ENCODE measurements around the gene PPP1R3F. TPM values are rescaled to one million over a fixed set of nuclear protein-coding genes. Genes with fewer than 3 reads are reported as not detected.

PPP1R3F gene
- total RNA-seq, 2 experiments from 2014 or later, result 12.7 to 13.2 TPM

DNA sequence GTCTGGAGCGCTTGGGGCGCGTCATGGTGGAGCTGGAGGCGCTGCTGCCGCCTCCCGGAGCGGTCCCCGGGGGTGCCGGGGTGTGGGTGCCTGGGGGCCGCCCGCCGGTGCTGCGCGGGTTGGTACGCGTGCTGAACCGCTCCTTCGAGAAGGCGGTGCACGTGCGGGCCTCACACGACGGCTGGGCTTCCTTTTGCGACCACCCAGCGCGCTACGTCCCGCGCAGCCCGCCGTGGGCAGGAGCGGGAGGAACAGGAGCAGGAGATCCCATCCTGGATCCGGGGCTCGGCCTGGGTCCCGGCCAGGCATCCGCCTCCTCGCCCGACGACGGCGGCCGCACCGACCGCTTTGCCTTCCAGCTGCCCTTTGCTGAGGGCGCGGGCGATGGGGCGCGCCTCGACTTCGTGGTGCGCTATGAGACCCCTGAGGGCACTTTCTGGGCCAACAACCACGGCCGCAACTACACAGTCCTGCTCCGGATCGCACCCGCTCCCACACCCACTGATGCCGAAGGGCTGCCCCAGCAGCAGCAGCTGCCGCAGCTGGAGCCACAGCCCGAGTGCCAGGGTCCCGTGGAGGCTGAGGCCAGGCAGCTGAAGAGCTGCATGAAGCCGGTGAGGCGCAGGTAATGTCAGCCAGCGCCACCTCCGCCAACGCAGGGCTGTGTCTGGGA, 792 bp downstream of the PPP1R3F start:
- H3K4me1 Mint-ChIP-seq, result peaks cover 41% of the 10 kb centered on the region
- POLR2A ChIA-PET, result interaction anchor here (0.8 to 2.2 kb wide), 3 partner anchors 35 to 469 kb away, joined by 3 to 5 read pairs (median 4); partner anchors contain the start of genes CCDC22 and HDAC6

GRCh38 chrX:49271341-49271740, 1.7 kb downstream of the PPP1R3F start:
- Mint-ChIP-seq H3K4me1 (peaks cover 48% of the 10 kb centered on the region), H3K9me3 (no peaks in the 10 kb centered on the region), H3K4me3 (peak overlapping the region; percentile 84), H3K27ac (peak overlapping the region; percentile 85), H3K27me3 (no peaks in the 10 kb centered on the region), H3K36me3 (peaks cover 16% of the 10 kb centered on the region)
- ATAC-seq (ENCODE audit: low read depth), result no peak
- DNase-seq, result no peak
- POLR2A ChIA-PET, result no interaction called here

More for the DNA sequence above, 792 bp downstream of the PPP1R3F start:
- DNase-seq (no peak), ATAC-seq (ENCODE audit: low read depth) (no peak)
- Mint-ChIP-seq H3K27ac (peak overlapping the region; percentile 85), H3K27me3 (no peaks in the 10 kb centered on the region), H3K9me3 (no peaks in the 10 kb centered on the region), H3K36me3 (peaks cover 12% of the 10 kb centered on the region), H3K4me3 (peak overlapping the region; percentile 84)

- Mint-ChIP-seq H3K27ac (peak overlapping the region; percentile 85), H3K27me3 (no peaks in the 10 kb centered on the region), H3K4me3 (peak overlapping the region; percentile 84), H3K36me3 (peaks cover 21% of the 10 kb centered on the region), H3K4me1 (peaks cover 52% of the 10 kb centered on the region), H3K9me3 (no peaks in the 10 kb centered on the region)
- DNase-seq (no peak), ATAC-seq (ENCODE audit: low read depth) (no peak)
- POLR2A ChIA-PET, result interaction anchor here (1.0 to 2.7 kb wide), 6 partner anchors 10 to 106 kb away, joined by 4 to 19 read pairs (median 5); no protein-coding TSS in a partner anchor
Measured at GRCh38 chrX:49272421-49272820, 2.8 kb downstream of the PPP1R3F start.

GRCh38 chrX:49273181-49273727, 3.7 kb downstream of the PPP1R3F start:
- POLR2A ChIA-PET, result interaction anchor here (0.7 to 2.7 kb wide), 9 partner anchors 9 to 106 kb away, joined by 3 to 19 read pairs (median 4); partner anchors contain the start of gene CCDC22
- H3K4me3 Mint-ChIP-seq, result peak overlapping the region; percentile 84

GRCh38 chrX:49276207-49276606, 6.6 kb downstream of the PPP1R3F start:
- H3K27me3 Mint-ChIP-seq, result no peaks in the 10 kb centered on the region
- DNase-seq (no peak), ATAC-seq (ENCODE audit: low read depth) (no peak)
- peaks cover 26% of the 10 kb centered on the region for H3K36me3 Mint-ChIP-seq
- H3K27ac Mint-ChIP-seq, result peak overlapping the region; percentile 96
- no peaks in the 10 kb centered on the region for H3K9me3 Mint-ChIP-seq
- POLR2A ChIA-PET, result interaction anchor here (2.8 kb wide), 1 partner anchor 11 kb away, joined by 13 read pairs; no protein-coding TSS in a partner anchor
- peaks cover 58% of the 10 kb centered on the region for H3K4me1 Mint-ChIP-seq
- H3K4me3 Mint-ChIP-seq, result no peak overlapping the region

More at GRCh38 chrX:49273181-49273727, 3.7 kb downstream of the PPP1R3F start:
- no peaks in the 10 kb centered on the region for H3K9me3 Mint-ChIP-seq
- peaks cover 54% of the 10 kb centered on the region for H3K4me1 Mint-ChIP-seq
- peak overlapping the region; percentile 85 for H3K27ac Mint-ChIP-seq
- peaks cover 25% of the 10 kb centered on the region for H3K36me3 Mint-ChIP-seq
- peak; percentile 9 for ATAC-seq (ENCODE audit: low read depth)
- no peak for DNase-seq
- H3K27me3 Mint-ChIP-seq, result no peaks in the 10 kb centered on the region

- ATAC-seq (ENCODE audit: low read depth), result no peak
Measured at GRCh38 chrX:49276671-49277534, 7.3 kb downstream of the PPP1R3F start.

DNA sequence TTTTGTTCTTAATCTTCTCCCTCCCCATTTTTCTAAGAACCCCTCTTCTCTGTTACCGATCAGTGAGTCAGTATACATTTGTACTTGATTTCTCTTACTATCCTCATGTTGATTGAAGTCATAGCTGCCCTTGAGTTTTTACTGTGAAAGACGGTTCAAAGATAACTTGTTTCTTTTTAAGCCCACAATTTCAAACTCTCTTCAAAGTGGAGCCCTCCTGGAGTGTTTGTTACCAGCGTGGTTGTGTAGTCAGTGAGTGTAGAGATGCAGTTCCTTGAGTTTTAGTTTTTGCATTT, 7.9 kb downstream of the PPP1R3F start:
- no peak for ATAC-seq (ENCODE audit: low read depth)

More at GRCh38 chrX:49276671-49277534, 7.3 kb downstream of the PPP1R3F start:
- Mint-ChIP-seq H3K4me1 (peaks cover 56% of the 10 kb centered on the region), H3K27me3 (no peaks in the 10 kb centered on the region), H3K27ac (peak overlapping the region; percentile 96), H3K36me3 (peaks cover 26% of the 10 kb centered on the region), H3K4me3 (peak overlapping the region; percentile 71), H3K9me3 (no peaks in the 10 kb centered on the region)
- POLR2A ChIA-PET, result interaction anchor here (1.1 to 2.8 kb wide), 2 partner anchors 10 to 33 kb away, joined by 3 to 13 read pairs; no protein-coding TSS in a partner anchor
- DNase-seq, result peak; percentile 31

GRCh38 chrX:49278081-49278480, 8.5 kb downstream of the PPP1R3F start:
- Mint-ChIP-seq H3K36me3 (peaks cover 30% of the 10 kb centered on the region), H3K4me3 (peak overlapping the region; percentile 71), H3K4me1 (peaks cover 55% of the 10 kb centered on the region), H3K27ac (peak overlapping the region; percentile 96), H3K9me3 (no peaks in the 10 kb centered on the region), H3K27me3 (no peaks in the 10 kb centered on the region)
- POLR2A ChIA-PET, result interaction anchor here (1.1 kb wide), 1 partner anchor 32 kb away, joined by 3 read pairs; no protein-coding TSS in a partner anchor
- ATAC-seq (ENCODE audit: low read depth) (no peak), DNase-seq (no peak)

More for the DNA sequence above, 7.9 kb downstream of the PPP1R3F start:
- peaks cover 27% of the 10 kb centered on the region for H3K36me3 Mint-ChIP-seq
- H3K27me3 Mint-ChIP-seq, result no peaks in the 10 kb centered on the region
- no peaks in the 10 kb centered on the region for H3K9me3 Mint-ChIP-seq
- POLR2A ChIA-PET, result interaction anchor here (1.1 to 2.8 kb wide), 2 partner anchors 9 to 32 kb away, joined by 3 to 13 read pairs; no protein-coding TSS in a partner anchor
- H3K4me3 Mint-ChIP-seq, result peak overlapping the region; percentile 71
- peak overlapping the region; percentile 96 for H3K27ac Mint-ChIP-seq
- DNase-seq, result no peak
- H3K4me1 Mint-ChIP-seq, result peaks cover 56% of the 10 kb centered on the region

- peaks cover 26% of the 10 kb centered on the region for H3K4me1 Mint-ChIP-seq
- POLR2A ChIA-PET, result interaction anchor here (0.5 to 1.0 kb wide), 2 partner anchors 9 to 15 kb away, joined by 4 read pairs; no protein-coding TSS in a partner anchor
- H3K9me3 Mint-ChIP-seq, result no peaks in the 10 kb centered on the region
- ATAC-seq (ENCODE audit: low read depth) (no peak), DNase-seq (no peak)
- H3K4me3 Mint-ChIP-seq, result no peak overlapping the region
- H3K27ac Mint-ChIP-seq, result no peak overlapping the region
- H3K27me3 Mint-ChIP-seq, result no peaks in the 10 kb centered on the region
- H3K36me3 Mint-ChIP-seq, result peaks cover 16% of the 10 kb centered on the region
Measured at GRCh38 chrX:49282647-49283011, 13.0 kb downstream of the PPP1R3F start.

GRCh38 chrX:49284212-49284611, 14.6 kb downstream of the PPP1R3F start:
- Mint-ChIP-seq H3K36me3 (peaks cover 18% of the 10 kb centered on the region), H3K27ac (no peak overlapping the region), H3K4me3 (no peak overlapping the region), H3K27me3 (no peaks in the 10 kb centered on the region), H3K4me1 (peaks cover 26% of the 10 kb centered on the region), H3K9me3 (no peaks in the 10 kb centered on the region)
- ATAC-seq (ENCODE audit: low read depth) (no peak), DNase-seq (no peak)
- POLR2A ChIA-PET, result interaction anchor here (0.7 kb wide), 1 partner anchor 15 kb away, joined by 4 read pairs; no protein-coding TSS in a partner anchor

GRCh38 chrX:49286136-49286535, 16.5 kb downstream of the PPP1R3F start:
- Mint-ChIP-seq H3K36me3 (peaks cover 14% of the 10 kb centered on the region), H3K4me1 (peaks cover 25% of the 10 kb centered on the region), H3K9me3 (no peaks in the 10 kb centered on the region), H3K27me3 (no peaks in the 10 kb centered on the region), H3K4me3 (no peak overlapping the region), H3K27ac (no peak overlapping the region)
- DNase-seq (no peak), ATAC-seq (ENCODE audit: low read depth) (no peak)
- POLR2A ChIA-PET, result interaction anchor here (1.5 to 3.1 kb wide), 2 partner anchors 10 to 13 kb away, joined by 13 to 19 read pairs; no protein-coding TSS in a partner anchor

DNA sequence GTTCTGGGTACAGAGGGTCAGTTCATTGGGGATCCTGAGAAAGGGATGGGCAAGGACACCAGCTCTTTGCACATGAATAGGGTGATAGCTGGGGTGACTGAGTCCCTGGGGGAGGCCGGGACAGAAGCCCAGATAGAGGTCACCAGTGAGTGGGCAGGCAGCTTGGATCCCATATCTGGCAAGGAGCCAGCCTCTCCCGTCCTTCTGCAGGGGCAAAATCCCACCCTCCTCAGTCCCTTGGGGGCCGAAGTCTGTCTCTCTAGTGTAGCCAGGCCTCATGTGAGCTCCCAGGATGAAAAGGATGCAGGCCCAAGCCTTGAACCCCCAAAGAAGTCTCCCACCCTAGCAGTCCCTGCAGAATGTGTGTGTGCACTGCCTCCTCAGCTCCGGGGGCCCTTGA, 17.0 kb downstream of the PPP1R3F start:
- no peaks in the 10 kb centered on the region for H3K27me3 Mint-ChIP-seq
- no peak overlapping the region for H3K4me3 Mint-ChIP-seq
- H3K36me3 Mint-ChIP-seq, result peaks cover 14% of the 10 kb centered on the region
- peaks cover 25% of the 10 kb centered on the region for H3K4me1 Mint-ChIP-seq
- POLR2A ChIA-PET, result interaction anchor here (1.5 to 3.1 kb wide), 3 partner anchors 10 to 18 kb away, joined by 3 to 19 read pairs (median 13); no protein-coding TSS in a partner anchor
- no peak overlapping the region for H3K27ac Mint-ChIP-seq
- no peaks in the 10 kb centered on the region for H3K9me3 Mint-ChIP-seq
- no peak for DNase-seq
- no peak for ATAC-seq (ENCODE audit: low read depth)

DNA sequence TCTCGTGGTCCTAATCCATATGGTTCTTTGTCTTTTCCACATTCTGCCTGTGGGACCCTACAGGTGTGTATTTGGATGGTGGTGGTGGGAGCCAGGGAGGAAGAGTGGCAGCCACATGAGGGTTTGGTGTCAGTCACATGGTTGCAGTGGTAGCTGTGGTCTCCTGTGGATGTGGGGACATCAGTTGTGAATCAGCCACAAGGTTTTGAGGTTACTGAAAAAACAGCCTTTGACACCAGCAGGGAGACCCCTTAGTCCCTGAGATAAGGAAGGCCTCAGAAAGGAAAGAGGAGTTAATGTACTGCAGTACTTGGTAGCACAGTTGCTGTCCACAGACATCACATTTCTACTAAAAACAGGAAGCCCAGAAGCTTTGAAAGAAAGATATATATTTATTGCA, 18.1 kb downstream of the PPP1R3F start:
- peak overlapping the region; percentile 70 for H3K27ac Mint-ChIP-seq
- peaks cover 29% of the 10 kb centered on the region for H3K4me1 Mint-ChIP-seq
- no peaks in the 10 kb centered on the region for H3K27me3 Mint-ChIP-seq
- H3K9me3 Mint-ChIP-seq, result no peaks in the 10 kb centered on the region
- POLR2A ChIA-PET, result interaction anchor here (1.5 to 3.1 kb wide), 3 partner anchors 11 to 19 kb away, joined by 3 to 19 read pairs (median 13); no protein-coding TSS in a partner anchor
- H3K4me3 Mint-ChIP-seq, result peak overlapping the region; percentile 30
- DNase-seq, result peak; percentile 47
- H3K36me3 Mint-ChIP-seq, result peaks cover 10% of the 10 kb centered on the region
- ATAC-seq (ENCODE audit: low read depth), result peak; percentile 65

Measured in activated naive CD8-positive, alpha-beta T cell treated with anti-CD3 and anti-CD28 coated beads, Interleukin-2, amount 10 ng/mL, durations not matched to agents 7 days and 5 days (primary cell).